GM19463 (cell line): ENCODE data around the gene HBEGF.

Experiments used
- ATAC-seq: cut with Tn5 transposase; IDR thresholded peaks from one replicate; pipeline ENCODE4 v1.9.1; 2021; ENCODE audit warnings: mild to moderate bottlenecking, moderate library complexity; ENCODE audit not compliant: unreplicated experiment

The HBEGF gene, protein sequence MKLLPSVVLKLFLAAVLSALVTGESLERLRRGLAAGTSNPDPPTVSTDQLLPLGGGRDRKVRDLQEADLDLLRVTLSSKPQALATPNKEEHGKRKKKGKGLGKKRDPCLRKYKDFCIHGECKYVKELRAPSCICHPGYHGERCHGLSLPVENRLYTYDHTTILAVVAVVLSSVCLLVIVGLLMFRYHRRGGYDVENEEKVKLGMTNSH

DNA sequence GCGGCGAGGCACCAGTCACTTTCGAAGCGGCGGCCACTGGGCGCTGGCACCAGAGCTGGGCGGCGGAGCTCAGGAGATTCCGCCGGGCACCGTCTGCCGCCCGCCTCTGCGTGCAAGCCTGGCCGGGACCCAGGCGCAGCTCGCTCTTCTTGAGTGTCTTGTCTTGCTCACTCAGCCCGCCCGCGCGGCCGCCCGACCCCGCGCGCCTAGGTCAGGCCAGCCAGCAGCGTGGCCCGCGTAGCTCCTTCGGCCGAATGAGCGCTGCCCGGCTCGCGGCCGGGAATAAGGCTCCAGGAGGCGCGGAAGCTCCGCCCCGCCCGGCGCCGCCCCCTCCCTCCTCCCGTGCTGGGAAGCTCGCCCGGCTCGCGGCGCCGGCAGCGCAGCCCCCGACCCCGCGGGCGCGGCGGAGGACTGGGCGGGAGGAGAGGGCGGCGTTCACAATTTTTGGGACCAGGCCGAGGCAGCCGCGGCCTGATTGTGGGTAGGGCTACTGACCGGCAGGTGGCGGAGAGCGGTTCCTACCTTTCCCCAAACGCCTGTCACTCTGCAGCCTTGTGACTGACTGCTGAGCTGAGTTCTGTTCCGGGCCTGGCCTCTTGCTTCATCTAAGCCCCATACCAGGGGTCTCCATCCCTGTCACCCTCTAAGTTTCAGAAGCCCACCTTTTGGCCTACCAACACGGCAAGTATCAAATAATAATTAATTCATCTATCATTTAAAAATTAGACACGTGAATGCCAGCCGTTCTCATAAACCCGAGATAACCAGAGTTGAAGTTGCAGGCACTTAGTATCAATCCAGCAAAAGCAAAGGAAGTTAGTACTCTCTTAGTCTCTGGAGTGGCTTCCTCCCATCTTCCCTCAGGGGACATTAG is at the start of gene HBEGF:
Gene HBEGF, minus strand, starts transcription at position 256 of the 874 bp plus-strand sequence. CDS start 275 bp downstream, outside the sequence.
- ATAC-seq = peak; percentile 72

DNA sequence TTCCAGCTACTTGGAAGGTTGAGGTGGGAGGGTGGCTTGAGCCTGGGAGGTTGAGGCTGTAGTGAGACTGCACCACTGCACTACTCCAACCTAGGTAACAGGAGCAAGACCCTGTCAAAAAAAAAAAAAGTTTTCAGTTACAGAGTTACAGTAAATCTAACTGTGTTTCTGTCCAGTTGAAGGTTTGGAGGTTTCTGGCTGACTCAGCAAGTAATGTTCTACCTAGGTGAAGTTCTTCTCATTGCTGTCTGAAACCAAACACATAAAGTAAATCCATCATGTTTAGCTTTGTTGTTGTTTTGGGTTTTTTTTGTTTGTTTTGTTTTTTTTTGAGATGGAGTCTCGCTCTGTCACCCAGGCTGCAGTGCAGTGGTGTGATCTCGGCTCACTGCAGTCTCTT is 47.3 kb upstream of the HBEGF start:
- ATAC-seq = no peak

DNA sequence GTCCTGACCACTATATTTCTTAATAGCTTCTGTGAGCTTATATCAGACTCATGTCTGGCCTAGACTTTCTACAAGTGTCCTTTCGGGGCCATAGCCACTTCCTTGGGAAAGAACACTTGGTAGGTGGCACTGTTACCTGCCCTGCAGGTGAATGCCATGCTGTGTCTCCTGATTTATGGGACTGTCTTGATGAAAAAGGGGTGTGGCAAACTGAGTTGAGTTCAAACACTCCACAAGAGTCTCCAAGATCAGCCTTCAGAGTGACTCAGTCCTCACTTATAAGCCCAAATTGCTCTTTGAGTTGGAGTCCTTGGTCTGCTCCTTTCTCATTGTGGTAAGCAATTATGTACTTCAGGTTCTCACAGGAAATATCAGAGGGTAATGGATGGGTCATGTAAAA is 45.3 kb upstream of the HBEGF start:
- no peak for ATAC-seq

DNA sequence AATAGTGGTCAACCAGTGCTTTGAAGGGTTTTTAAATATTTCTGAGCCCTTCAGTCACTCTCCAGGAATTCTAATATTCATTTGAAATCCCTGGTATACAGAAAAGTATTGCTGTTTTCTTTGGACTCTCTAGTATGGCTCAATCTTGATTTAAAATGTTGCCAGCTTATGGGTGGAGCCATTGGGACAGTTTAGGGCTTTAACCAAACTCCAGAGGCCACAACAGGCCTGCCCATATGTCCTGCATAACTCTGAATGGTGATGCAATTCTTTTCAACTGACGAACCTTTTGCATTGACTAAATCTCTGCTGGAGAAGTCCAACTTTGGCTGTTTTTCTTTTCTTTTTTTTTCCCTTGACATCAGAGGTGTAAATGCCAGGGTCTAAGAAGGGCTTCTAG is 44.9 kb upstream of the HBEGF start:
- no peak for ATAC-seq

DNA sequence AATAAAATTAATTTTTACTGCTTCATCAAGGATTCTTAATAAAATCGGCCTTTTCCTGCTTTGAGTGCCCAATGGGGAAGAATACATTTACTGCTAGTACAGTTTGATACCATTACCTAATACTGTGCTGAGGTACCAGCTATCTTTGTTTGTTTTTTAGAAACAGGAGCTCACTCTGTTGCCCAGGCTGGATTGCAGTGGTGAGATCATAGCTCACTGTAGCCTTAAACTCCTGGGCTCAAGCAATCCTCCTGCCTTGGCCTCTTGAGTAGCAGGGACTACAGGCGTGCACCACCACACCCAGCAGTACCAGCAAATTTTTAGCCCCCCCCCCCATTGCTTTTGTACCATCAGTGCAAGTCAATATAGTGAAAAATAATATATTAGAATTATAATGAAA is 41.6 kb upstream of the HBEGF start:
- ATAC-seq = no peak

DNA sequence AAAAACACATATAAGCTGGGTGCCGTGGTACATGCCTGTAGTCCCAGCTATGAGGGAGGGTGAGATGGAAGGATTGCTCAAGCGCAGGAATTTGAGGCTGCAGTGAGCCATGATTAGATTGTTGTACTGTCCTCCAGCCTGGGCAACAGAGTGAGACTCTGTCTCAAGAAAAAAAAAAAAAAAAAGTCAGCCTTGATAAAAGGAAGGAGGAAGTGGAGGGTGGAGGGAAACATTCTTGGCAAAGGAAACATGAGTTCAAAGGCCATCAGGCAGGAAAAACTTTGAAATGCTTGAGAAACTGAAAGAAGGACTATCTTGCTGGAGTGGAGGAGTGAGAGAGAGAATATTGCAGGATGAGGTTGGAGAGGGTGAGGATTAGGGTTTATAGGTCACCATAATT is 36.9 kb upstream of the HBEGF start:
- no peak for ATAC-seq

DNA sequence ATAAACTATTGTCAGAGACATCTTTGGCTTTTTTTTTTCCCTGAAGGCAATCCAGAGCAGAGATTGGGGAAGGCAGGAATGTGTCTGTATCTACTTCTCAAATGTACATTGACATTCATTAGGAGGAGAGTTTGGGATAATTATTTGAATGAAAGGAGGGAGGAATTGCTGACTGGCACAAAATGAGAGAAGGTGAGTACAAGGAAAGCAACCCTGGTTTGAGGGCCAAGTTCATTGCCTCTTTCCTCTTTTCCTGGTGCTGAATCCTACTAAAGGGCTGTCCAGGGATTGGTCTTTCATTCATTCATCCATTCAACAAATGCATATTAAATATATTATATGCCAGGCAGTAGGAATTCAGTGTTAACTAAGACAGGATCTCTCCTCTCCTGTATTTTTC is 36.5 kb upstream of the HBEGF start:
- ATAC-seq = no peak

DNA sequence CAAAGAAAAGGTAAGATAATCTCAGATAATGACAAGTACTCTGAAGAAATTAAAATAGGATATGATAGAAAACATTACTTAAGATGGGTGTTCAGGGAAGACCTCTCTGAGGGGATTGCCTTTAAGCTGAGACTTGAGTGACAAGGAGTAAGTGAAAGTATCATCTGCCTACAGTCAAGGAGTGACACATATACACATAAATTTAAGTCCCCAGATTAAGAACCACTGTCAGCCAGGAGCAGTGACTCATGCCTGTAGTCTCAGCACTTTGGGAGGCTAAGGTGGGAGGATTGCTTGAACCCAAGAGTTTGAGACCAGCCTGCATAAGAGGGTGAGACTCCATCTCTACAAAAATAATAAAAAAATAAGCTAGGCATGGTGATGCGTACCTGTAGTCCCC is 35.6 kb upstream of the HBEGF start:
- no peak for ATAC-seq

DNA sequence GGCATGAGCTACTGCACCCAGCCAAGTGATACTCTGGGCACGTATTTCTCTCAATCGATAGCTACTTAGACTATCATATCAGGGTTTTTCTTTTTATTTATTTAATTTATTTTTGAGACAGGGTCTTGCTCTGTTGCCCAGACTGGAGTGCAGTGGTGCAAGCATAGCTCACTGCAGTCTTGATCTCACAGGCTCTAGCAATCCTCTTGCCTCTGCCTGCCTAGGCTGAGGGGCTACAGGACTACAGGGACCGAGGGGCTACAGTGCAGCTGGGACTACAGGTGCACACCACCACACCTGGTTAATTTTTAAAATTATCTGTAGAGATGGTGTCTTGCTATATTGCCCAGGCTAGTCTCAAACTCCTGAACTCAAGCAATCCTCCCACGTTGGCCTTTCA is 34.9 kb upstream of the HBEGF start:
- ATAC-seq = no peak

DNA sequence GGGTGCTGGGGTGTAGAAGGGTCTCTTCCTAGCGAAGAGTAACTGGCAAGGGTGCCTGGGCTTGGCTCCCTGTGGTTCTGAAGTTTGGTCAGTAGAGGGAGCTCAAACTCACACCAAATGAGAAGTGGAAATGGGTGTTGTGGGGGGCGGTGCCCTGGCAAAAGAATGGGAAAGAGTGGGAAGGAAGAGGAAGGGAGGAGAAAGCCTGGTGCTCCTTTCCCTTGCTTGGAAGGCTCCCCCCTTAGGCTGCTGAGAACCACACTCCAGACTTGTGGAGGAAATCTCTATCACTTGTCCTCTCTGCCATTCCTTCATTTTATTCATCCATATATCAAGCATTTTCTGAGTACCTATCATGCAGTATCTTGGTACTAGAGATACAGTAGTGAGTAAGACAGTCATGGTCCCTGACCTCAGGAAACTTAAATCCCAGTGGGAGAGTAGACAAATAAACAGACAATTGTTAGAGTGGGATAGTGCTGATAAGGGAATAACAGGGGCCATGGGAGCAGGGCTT is 26.6 kb upstream of the HBEGF start:
- peak; percentile 73 for ATAC-seq

DNA sequence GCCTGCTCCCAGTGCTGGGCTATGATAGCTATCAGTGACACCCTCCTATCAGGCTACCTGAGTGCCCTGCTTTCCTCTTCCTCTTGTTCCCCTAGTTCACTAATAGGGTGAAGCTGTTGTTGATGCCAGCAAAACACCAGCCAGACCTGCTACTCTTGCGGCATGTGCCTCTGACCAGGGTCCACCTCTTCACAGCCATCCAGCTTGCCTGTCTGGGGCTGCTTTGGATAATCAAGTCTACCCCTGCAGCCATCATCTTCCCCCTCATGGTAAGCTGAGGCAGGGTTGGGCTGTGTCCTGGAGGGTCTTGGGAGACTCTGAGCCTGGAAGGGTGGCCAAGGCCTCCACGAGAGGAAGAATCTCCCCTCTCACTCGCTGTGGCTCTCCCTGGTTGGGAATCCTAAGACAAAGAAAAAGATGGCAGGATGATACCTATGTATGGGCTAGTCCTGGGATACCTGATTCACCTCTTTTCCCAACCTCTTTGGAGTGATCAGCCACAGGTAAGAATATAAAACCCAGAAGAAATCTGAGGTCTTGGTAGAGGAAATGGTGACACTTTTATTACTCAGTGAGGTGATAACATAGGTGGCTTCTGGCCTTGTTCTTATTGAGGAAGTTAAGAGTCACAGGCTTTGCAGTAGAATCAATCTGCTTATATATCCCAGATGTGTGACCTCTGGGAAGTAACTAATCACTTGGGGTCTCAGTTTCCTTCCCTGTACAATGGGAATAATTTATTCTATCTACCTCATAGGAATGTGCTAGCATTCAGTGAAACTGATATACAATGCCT is 25.2 kb upstream of the HBEGF start:
- no peak for ATAC-seq

DNA sequence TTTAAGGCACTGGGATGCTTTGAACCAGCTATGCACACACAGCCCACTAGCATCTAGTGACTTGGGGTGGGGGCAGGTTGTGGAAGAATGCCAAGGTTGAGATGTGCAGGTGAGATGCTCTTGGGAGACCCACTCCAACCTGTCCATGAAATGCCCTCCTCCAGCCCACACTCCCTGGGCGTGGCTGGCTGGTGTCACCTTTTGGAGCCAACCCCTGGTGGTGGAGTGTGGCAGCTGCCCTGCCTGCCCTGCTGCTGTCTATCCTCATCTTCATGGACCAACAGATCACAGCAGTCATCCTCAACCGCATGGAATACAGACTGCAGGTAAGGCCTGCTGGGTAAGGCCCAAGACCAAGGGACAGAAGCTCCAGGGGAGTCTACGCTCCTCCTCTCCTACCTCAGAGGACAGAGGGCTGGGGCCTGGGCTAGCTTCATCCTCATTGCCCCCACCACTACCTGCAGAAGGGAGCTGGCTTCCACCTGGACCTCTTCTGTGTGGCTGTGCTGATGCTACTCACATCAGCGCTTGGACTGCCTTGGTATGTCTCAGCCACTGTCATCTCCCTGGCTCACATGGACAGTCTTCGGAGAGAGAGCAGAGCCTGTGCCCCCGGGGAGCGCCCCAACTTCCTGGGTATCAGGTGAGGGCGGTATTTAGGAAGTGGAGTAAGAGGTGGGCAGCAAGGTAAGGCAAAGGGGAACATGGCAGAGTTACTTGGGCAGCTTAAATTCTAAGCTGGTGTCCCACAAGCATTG is 21.0 kb upstream of the HBEGF start:
- no peak for ATAC-seq

DNA sequence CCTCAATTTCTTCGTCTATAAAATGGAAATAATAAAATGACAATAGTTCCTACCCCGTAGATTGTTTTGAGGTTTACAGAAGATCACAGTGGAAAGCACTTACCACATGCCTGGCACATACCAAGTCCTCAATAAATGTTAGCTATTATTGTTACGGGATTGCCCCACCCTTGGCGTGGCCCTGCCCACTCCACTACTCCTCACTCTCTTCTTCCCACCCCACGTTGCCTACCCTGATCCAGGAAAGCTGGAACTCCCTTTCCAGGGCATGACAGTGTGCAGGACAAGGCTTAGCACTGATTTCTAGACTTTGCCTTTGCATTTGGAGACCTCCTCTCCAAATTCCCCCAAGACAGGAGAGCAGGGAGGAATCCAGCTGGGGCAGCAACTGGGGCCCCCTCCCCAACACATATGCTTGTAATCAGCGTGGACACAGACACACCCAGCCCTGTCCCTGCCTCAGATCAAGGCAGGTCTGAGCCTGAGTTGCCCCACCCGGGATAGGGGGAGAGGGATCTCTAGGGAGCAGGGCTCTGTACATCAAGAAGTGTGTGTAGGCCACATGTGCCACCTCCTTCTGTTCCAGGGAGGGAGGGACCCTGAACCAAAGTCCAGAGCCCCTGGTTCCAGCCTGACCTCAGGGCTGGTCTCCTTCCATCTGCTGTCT is 20.3 kb upstream of the HBEGF start:
- no peak for ATAC-seq

DNA sequence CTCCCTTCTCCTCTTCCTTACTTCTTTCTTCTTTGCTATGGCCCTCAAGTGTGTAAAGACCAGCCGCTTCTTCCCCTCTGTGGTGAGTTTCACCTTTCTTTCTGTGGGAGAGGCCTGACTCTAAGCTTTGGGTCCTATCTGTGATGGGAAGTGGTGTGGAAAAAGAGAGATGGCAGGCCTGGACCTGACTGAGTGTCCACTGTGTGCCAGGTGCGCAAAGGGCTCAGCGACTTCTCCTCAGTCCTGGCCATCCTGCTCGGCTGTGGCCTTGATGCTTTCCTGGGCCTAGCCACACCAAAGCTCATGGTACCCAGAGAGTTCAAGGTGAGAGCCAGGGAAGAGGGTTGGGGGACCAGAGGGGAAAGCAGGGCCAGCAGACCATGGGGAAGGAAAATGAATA is 19.5 kb upstream of the HBEGF start:
- ATAC-seq = no peak

DNA sequence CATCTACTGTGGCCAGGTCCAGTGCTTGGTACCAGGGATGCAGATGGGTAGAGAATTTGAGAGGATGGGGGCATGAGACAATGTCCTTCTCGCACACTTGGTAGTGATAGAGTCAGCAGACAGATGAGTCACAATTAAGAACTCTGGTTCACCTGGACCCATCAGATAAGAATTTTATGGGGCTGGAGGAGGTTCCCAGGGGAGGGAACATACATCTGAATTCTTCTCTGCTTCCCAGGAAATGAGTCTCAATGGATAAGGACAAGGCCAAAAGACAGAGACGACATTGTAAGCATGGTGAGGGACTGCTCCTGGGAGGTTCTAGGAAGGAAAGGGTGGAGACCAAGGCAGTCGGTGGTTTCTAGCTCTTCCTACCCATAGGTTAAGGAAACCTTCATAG is 18.9 kb upstream of the HBEGF start:
- no peak for ATAC-seq

DNA sequence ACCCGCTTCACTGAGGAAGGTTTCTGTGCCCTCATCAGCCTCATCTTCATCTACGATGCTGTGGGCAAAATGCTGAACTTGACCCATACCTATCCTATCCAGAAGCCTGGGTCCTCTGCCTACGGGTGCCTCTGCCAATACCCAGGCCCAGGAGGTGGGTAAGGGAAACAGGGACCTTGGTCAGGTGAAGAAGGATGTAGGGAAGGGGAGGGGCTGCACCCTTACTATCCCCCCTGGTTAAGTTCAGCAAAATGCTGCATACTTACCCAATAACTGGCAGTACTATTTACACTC is 18.0 kb upstream of the HBEGF start:
- ATAC-seq = no peak

DNA sequence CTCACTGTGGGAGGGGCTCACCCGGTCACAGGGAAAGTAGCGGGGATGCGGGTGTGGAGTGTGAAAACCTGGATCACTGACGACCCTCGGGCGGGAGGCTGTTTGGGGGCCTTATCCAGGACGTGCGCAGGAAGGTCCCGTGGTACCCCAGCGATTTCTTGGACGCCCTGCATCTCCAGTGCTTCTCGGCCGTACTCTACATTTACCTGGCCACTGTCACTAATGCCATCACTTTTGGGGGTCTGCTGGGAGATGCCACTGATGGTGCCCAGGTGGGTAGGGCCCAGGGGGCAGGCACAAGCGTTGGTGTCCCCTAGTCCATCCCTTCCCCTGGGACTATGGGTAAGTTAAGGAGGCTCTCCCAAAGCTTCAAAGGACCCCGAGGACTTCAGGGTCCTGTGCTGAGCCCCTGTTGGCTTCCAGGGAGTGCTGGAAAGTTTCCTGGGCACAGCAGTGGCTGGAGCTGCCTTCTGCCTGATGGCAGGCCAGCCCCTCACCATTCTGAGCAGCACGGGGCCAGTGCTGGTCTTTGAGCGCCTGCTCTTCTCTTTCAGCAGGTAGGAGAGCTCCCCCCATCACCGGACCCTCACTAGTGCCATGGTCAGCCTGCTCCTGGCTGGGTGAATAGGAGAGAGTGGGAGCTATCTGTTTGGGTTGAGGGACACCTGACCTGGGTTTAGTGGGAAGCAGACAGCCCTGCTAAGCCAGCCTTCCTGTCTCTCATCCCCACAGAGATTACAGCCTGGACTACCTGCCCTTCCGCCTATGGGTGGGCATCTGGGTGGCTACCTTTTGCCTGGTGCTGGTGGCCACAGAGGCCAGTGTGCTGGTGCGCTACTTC is 17.4 kb upstream of the HBEGF start:
- no peak for ATAC-seq

DNA sequence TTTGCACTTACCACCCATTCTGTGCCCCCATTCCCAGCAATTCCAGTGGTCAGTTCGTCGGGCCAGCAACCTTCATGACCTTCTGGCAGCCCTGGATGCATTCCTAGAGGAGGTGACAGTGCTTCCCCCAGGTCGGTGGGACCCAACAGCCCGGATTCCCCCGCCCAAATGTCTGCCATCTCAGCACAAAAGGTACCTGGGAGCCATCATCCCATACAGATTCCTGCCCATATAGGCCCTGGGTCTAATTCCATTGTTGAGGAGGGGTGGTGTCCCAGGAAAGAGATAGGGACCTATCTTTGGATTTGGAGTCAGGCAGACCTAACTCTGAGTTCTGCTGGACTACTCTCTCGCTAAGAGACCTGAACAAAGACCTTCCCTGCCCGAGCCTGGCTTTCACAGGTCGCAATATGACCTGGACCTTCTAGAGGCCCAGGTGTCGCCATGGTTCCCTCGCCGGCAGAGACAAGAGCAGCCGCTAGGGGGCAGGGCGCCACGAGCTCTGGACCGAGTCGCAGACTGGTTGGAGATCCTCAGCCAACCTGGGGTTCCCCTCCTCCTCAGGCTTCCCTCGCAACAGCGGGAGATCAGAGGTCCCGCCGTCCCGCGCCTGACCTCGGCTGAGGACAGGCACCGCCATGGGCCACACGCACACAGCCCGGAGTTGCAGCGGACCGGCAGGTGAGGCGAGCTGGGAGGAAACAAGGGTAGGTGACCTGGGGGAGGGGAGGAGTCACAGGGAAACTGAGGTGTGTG is 16.6 kb upstream of the HBEGF start:
- peak; percentile 90 for ATAC-seq

DNA sequence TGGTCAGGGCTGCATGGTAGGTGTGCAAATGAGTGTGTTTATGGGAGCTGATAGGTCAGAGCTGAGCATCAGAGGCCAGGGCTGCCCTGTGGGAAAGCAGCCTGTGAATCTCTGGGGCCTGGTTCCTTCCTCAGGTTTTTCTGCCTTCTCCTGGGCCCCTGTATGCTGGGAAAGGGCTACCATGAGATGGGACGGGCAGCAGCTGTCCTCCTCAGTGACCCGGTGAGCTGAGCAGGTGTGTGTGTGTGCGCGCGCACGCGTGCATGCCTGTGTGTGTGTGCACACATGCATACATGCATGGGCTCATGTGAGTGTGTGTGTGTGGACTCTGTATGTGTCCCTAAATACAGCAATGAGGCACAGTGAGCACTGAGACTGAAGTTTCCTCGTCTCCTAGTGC is 15.9 kb upstream of the HBEGF start:
- ATAC-seq = no peak
